H9 (cell line): Measurements from ENCODE around the gene HMOX1. TPM values are rescaled to one million over a fixed set of nuclear protein-coding genes. Genes with fewer than 3 reads are reported as not detected.
"Not testable (repeated sequence)": the region's sequence is repeated elsewhere in the genome, so short reads cannot be mapped to it uniquely, and the experiment has no call there.

Experiments used
- DNase-seq: peaks from one replicate; pipeline ENCODE4 v3.0.0-alpha.2; 2017
- H2AFZ ChIP-seq: one replicate; pipeline ENCODE4 v1.6.1; 2013; ENCODE audit warnings: mild to moderate bottlenecking, low read length, control low read depth, moderate library complexity
- H2AK5ac ChIP-seq: 2 replicates; pipeline ENCODE4 v1.6.1; 2013; ENCODE audit warnings: low read length, control low read depth, mixed read lengths; ENCODE audit not compliant: insufficient read length
- H2BK120ac ChIP-seq: one replicate; pipeline ENCODE4 v1.6.1; 2013; ENCODE audit warnings: low read depth, mild to moderate bottlenecking, low read length, control low read depth, inconsistent platforms; ENCODE audit not compliant: poor library complexity, severe bottlenecking
- H2BK12ac ChIP-seq: 2 replicates; pipeline ENCODE4 v1.6.1; 2013; ENCODE audit warnings: low read length, control low read depth, mixed read lengths, low read depth; ENCODE audit not compliant: insufficient read length
- H2BK15ac ChIP-seq: 2 replicates; pipeline ENCODE4 v1.6.1; 2013; ENCODE audit warnings: low read depth, low read length, control low read depth
- H2BK20ac ChIP-seq: one replicate; pipeline ENCODE4 v1.6.1; 2013; ENCODE audit warnings: low read depth, mild to moderate bottlenecking, low read length, control low read depth, inconsistent platforms; ENCODE audit not compliant: poor library complexity, severe bottlenecking
- H2BK5ac ChIP-seq: 2 replicates; pipeline ENCODE4 v1.6.1; 2013; ENCODE audit warnings: low read length, control low read depth, mixed read lengths; ENCODE audit not compliant: insufficient read length
- H3K14ac ChIP-seq: 2 replicates; pipeline ENCODE4 v1.6.1; 2013; ENCODE audit warnings: low read length, control low read depth; ENCODE audit not compliant: insufficient read depth
- H3K18ac ChIP-seq: 2 replicates; pipeline ENCODE4 v1.6.1; 2013; ENCODE audit warnings: low read depth, mild to moderate bottlenecking, mixed read lengths, low read length, control low read depth; ENCODE audit not compliant: insufficient read length
- H3K23ac ChIP-seq: 2 replicates; pipeline ENCODE4 v1.6.1; 2013; ENCODE audit warnings: low read length, control low read depth, mixed read lengths, low read depth; ENCODE audit not compliant: insufficient read length
- H3K23me2 ChIP-seq: 2 replicates; pipeline ENCODE4 v1.6.1; 2013; ENCODE audit warnings: low read depth, mild to moderate bottlenecking, mixed read lengths, low read length, control low read depth; ENCODE audit not compliant: insufficient read length, poor library complexity, severe bottlenecking
- H3K27ac ChIP-seq: 2 replicates; pipeline ENCODE4 v1.5.1; 2013; ENCODE audit warnings: low read length, control low read depth, mixed read lengths, low read depth; ENCODE audit not compliant: insufficient read length
- H3K27me3 ChIP-seq: 2 replicates; pipeline ENCODE4 v1.6.1; 2013; ENCODE audit warnings: low read length, control low read depth, inconsistent platforms; ENCODE audit not compliant: insufficient read depth
- H3K4ac ChIP-seq: 2 replicates; pipeline ENCODE4 v1.6.1; 2013; ENCODE audit warnings: low read depth, mild to moderate bottlenecking, control low read depth, inconsistent platforms, low read length, moderate library complexity
- H3K4me1 ChIP-seq: 2 replicates; pipeline ENCODE4 v1.6.1; 2013; ENCODE audit warnings: low read length, control low read depth, inconsistent platforms; ENCODE audit not compliant: insufficient read depth
- H3K4me2 ChIP-seq: 2 replicates; pipeline ENCODE4 v1.6.1; 2013; ENCODE audit warnings: low read length, control low read depth, mixed read lengths; ENCODE audit not compliant: insufficient read length, insufficient read depth
- H3K56ac ChIP-seq: 2 replicates; pipeline ENCODE4 v1.6.1; 2013; ENCODE audit warnings: low read depth, mild to moderate bottlenecking, mixed read lengths, low read length, control low read depth; ENCODE audit not compliant: insufficient read length
- H3K79me1 ChIP-seq: 2 replicates; pipeline ENCODE4 v1.6.1; 2013; ENCODE audit warnings: low read depth, mild to moderate bottlenecking, moderate library complexity, low read length, control low read depth, inconsistent platforms; ENCODE audit not compliant: insufficient read depth, poor library complexity, severe bottlenecking
- H3K79me2 ChIP-seq: 2 replicates; pipeline ENCODE4 v1.6.1; 2013; ENCODE audit warnings: low read length, control low read depth, inconsistent platforms; ENCODE audit not compliant: insufficient read depth
- H3K9ac ChIP-seq: 2 replicates; pipeline ENCODE4 v1.6.1; 2013; ENCODE audit warnings: low read length, control low read depth, mixed read lengths; ENCODE audit not compliant: insufficient read length; ENCODE audit errors: extremely low read depth
- H3K9me3 ChIP-seq: one replicate; pipeline ENCODE4 v1.6.1; 2013; ENCODE audit warnings: low read depth, low read length, inconsistent platforms; ENCODE audit not compliant: control insufficient read depth
- H3T11ph ChIP-seq: one replicate; pipeline ENCODE4 v1.6.1; 2013; ENCODE audit warnings: mild to moderate bottlenecking, low read length, control low read depth, inconsistent platforms
- H4K20me1 ChIP-seq: one replicate; pipeline ENCODE4 v1.6.1; 2013; ENCODE audit not compliant: control insufficient read depth, insufficient read length, insufficient read depth
- H4K5ac ChIP-seq: 2 replicates; pipeline ENCODE4 v1.6.1; 2013; ENCODE audit warnings: low read depth, mild to moderate bottlenecking, mixed read lengths, low read length, control low read depth; ENCODE audit not compliant: insufficient read length
- H4K8ac ChIP-seq: replicated peaks from 2 replicates; pipeline ENCODE4 v1.6.1; 2013; ENCODE audit warnings: low read length, control low read depth, mixed read lengths, low read depth; ENCODE audit not compliant: insufficient read length
- H4K91ac ChIP-seq: 2 replicates; pipeline ENCODE4 v1.6.1; 2013; ENCODE audit warnings: low read depth, mild to moderate bottlenecking, moderate library complexity, mixed read lengths, low read length, control low read depth; ENCODE audit not compliant: insufficient read length
- H3K27ac Mint-ChIP-seq, 3 experiments: 2 replicates in 2 of 3; 3 replicates in 1 of 3; pipeline ENCODE4 v1.8.0; 2020 to 2021; ENCODE audit warnings: mixed read lengths in 3 of 3, mild to moderate bottlenecking in 1 of 3, moderate library complexity in 1 of 3
- H3K27me3 Mint-ChIP-seq: 2 replicates; pipeline ENCODE4 v1.8.0; 2021; ENCODE audit warnings: low read depth, mild to moderate bottlenecking, moderate library complexity, mixed read lengths
- H3K36me3 Mint-ChIP-seq, 3 experiments: 2 replicates in 2 of 3; 3 replicates in 1 of 3; pipeline ENCODE4 v1.8.0; 2020 to 2021; ENCODE audit warnings: low read depth in 3 of 3, mixed read lengths in 3 of 3; ENCODE audit not compliant: insufficient read depth in 1 of 3
- H3K4me1 Mint-ChIP-seq, 2 experiments: 2 replicates each; pipeline ENCODE4 v1.8.0; 2020; ENCODE audit warnings: mixed read lengths in 2 of 2
- H3K4me3 Mint-ChIP-seq, 2 experiments: 2 replicates in 1 of 2; 3 replicates in 1 of 2; pipeline ENCODE4 v1.8.0; 2020 to 2021; ENCODE audit warnings: mild to moderate bottlenecking in 2 of 2, mixed read lengths in 2 of 2, moderate library complexity in 1 of 2
- H3K9me3 Mint-ChIP-seq, 2 experiments: 2 replicates in 1 of 2; 3 replicates in 1 of 2; pipeline ENCODE4 v1.8.0; 2020; ENCODE audit warnings: mild to moderate bottlenecking in 2 of 2, mixed read lengths in 2 of 2, moderate library complexity in 1 of 2
- CTCF ChIP-seq: fragments of 200-600 bp; sonication (generic); conservative IDR thresholded peaks from 3 replicates; pipeline ENCODE4 v1.8.0; 2021; ENCODE audit warnings: antibody characterized with exemption, mild to moderate bottlenecking
- WGBS: extraction: QIAGEN DNeasy Blood & Tissue Kit; methylation state at CpG from one replicate; pipeline ENCODE4 v1.1.7; 2013; ENCODE audit warnings: missing lambda C conversion rate, low lambda C conversion rate, mixed read lengths; ENCODE audit not compliant: insufficient read length; ENCODE audit errors: extremely low coverage; 5-methylcytosine and 5-hydroxymethylcytosine counted together
- total RNA-seq: library from RNA; stranded (reverse); gene quantifications from 2 replicates; pipeline ENCODE4 v1.2.1, GENCODE V29; 2021

The HMOX1 gene
- total RNA-seq, 1 experiment from 2014 or later = 22.7 TPM

GRCh38 chr22:35363566-35364086, 17.3 kb upstream of the HMOX1 start:
- Histone ChIP-seq H4K20me1 (no peaks in the 10 kb centered on the region), H3K4me1 (no peaks in the 10 kb centered on the region), H4K8ac (no peak overlapping the region), H4K5ac (no peak overlapping the region), H3K9ac (no peak overlapping the region), H3K79me1 (no peaks in the 10 kb centered on the region), H3K18ac (no peak overlapping the region), H2BK15ac (no peak overlapping the region), H3K4me2 (no peak overlapping the region), H2AK5ac (no peak overlapping the region), H3K79me2 (no peaks in the 10 kb centered on the region), H2BK5ac (no peak overlapping the region), H3K56ac (no peak overlapping the region), H3T11ph (no peak overlapping the region), H2BK20ac (no peak overlapping the region), H4K91ac (no peak overlapping the region), H3K14ac (no peak overlapping the region), H3K9me3 (no peaks in the 10 kb centered on the region), H2BK120ac (no peak overlapping the region), H3K4ac (no peak overlapping the region), H3K23ac (no peak overlapping the region), H2BK12ac (no peak overlapping the region), H3K27ac (no peak overlapping the region), H3K23me2 (no peaks in the 10 kb centered on the region), H3K27me3 (no peaks in the 10 kb centered on the region), H2AFZ (no peak overlapping the region)
- whole genome bisulfite sequencing = no CpG with 5 or more reads among the region's 11 CpGs
- H3K4me1 Mint-ChIP-seq = peaks cover 0 to 3% of the 10 kb centered on the region in 2 experiments; a peak in 2 of 4 replicates
- no peaks in the 10 kb centered on the region for H3K36me3 Mint-ChIP-seq
- TF ChIP-seq CTCF = no peak
- no peak overlapping the region for H3K4me3 Mint-ChIP-seq
- DNase-seq = no peak
- no peaks in the 10 kb centered on the region for H3K9me3 Mint-ChIP-seq
- H3K27ac Mint-ChIP-seq = peak overlapping the region in 1 of 3 experiments; percentile 39; a peak in 1 of 7 replicates
- no peaks in the 10 kb centered on the region for H3K27me3 Mint-ChIP-seq

GRCh38 chr22:35364230-35364629, 16.7 kb upstream of the HMOX1 start:
- not testable (repeated sequence) for DNase-seq, H2BK15ac ChIP-seq, H2BK12ac ChIP-seq, H3K23me2 ChIP-seq, H3K23ac ChIP-seq, H3K4me1 Mint-ChIP-seq, H3K14ac ChIP-seq, H3K27me3 Mint-ChIP-seq, H3K9me3 ChIP-seq, H3K4me3 Mint-ChIP-seq, H3K9ac ChIP-seq, H3K4me2 ChIP-seq, H2AK5ac ChIP-seq, H3K27ac ChIP-seq, H3K79me2 ChIP-seq, H3K4me1 ChIP-seq, H4K20me1 ChIP-seq, H4K8ac ChIP-seq, H2BK20ac ChIP-seq, H3K79me1 ChIP-seq, H3K4ac ChIP-seq, H3K27ac Mint-ChIP-seq, H2AFZ ChIP-seq, H3K56ac ChIP-seq, H3T11ph ChIP-seq, H4K5ac ChIP-seq, H2BK5ac ChIP-seq, H4K91ac ChIP-seq, H3K18ac ChIP-seq, H3K9me3 Mint-ChIP-seq, H2BK120ac ChIP-seq, H3K27me3 ChIP-seq, H3K36me3 Mint-ChIP-seq
- no CpG with 5 or more reads among the region's 7 CpGs for WGBS
